Kidney (tissue), 14 donors: Measurements from ENCODE around the gene SNX1. TPM values are rescaled to one million over a fixed set of nuclear protein-coding genes. Genes with fewer than 3 reads are reported as not detected.
A peak's percentile ranks its signal among the peaks of the same experiment; 100 is the strongest.

ENCODE experiments used
- DNase-seq, 5 donors: peaks; one replicate each; pipeline ENCODE4 v3.0.0-alpha.2; 2013 to 2020
- FAIRE-seq: peaks from 2 replicates; lab custom pipeline; 2012; peaks lifted over from hg19 to GRCh38; lab: Jason Lieb, UNC
- H3K27ac ChIP-seq, 2 donors: one replicate each; pipeline ENCODE4 v1.7.0; 2013; ENCODE audit warnings: low read depth in 2 of 2, low read length in 2 of 2, inconsistent platforms in 1 of 2
- H3K27me3 ChIP-seq: one replicate; pipeline ENCODE4 v1.7.1; 2013; ENCODE audit warnings: low read length, inconsistent platforms; ENCODE audit not compliant: control insufficient read depth, insufficient read depth
- H3K36me3 ChIP-seq, 3 donors: one replicate each; pipeline versions ENCODE4 v1.7.0 to v1.7.1; 2013; ENCODE audit warnings: low read length in 3 of 3, control low read depth in 1 of 3, inconsistent platforms in 1 of 3; ENCODE audit not compliant: insufficient read depth in 3 of 3, control insufficient read depth in 2 of 3
- H3K4me1 ChIP-seq, 3 donors: one replicate each; pipeline versions ENCODE4 v1.7.0 to v1.7.1; 2013; ENCODE audit warnings: low read length in 3 of 3, inconsistent platforms in 1 of 3, low read depth in 1 of 3; ENCODE audit not compliant: control insufficient read depth in 2 of 3, insufficient read depth in 2 of 3
- H3K4me3 ChIP-seq, 3 donors: one replicate each; pipeline versions ENCODE4 v1.7.0 to v1.8.1; 2013; ENCODE audit warnings: low read length in 3 of 3, control low read depth in 1 of 3, inconsistent platforms in 1 of 3
- H3K9ac ChIP-seq, 3 donors: one replicate each; pipeline versions ENCODE4 v1.7.0 to v1.7.1; 2013; ENCODE audit warnings: low read length in 3 of 3, control low read depth in 1 of 3, inconsistent platforms in 1 of 3
- H3K9me3 ChIP-seq, 3 donors: one replicate each; pipeline versions ENCODE4 v1.7.0 to v1.7.1; 2013; ENCODE audit warnings: low read length in 3 of 3, control low read depth in 1 of 3, inconsistent platforms in 1 of 3; ENCODE audit not compliant: control insufficient read depth in 2 of 3, insufficient read depth in 1 of 3
- CTCF ChIP-seq: IDR thresholded peaks from 3 replicates; pipeline ENCODE4 v1.5.1; 2012; ENCODE audit warnings: mild to moderate bottlenecking, moderate library complexity, borderline replicate concordance; ENCODE audit not compliant: insufficient read depth; ENCODE audit errors: extremely low read depth
- intact Hi-C: fragments of 100-400 bp; cut with DNase I; formaldehyde crosslinking; loops from one replicate; pipeline ENCODE4 v1.11.1; 2022
- polyA plus RNA-seq: library from polyadenylated mRNA; stranded (reverse); fragments of 350-450 nt; fragmentation: Illumina TruSeq; extraction: RNeasy Lipid Tissue Mini Kit (QIAGEN cat#74804); gene quantifications from one replicate; pipeline ENCODE4 v1.2.3, GENCODE V29; 2014; ENCODE audit warnings: low read depth, low replicate concordance; ENCODE audit not compliant: insufficient read depth
- total RNA-seq: library from RNA; stranded (reverse); fragmentation: NEBNext Ultra II Directional; extraction: Animal tissue kit (Norgen Biotek cat#: 25700); gene quantifications from one replicate; pipeline ENCODE4 v1.2.1, GENCODE V29; 2021
- donor health status: control.
- donor health status: control.
- donor health status: control.
- donor health status: control.
- donor health status: control.
- donor health status: DM: yes; HTN: yes; CAD: no.
- donor health status: Normal renal cell carcinoma (clear cell type).

Gene SNX1
- total and polyA plus RNA-seq, 2 donors from 2014 or later: 81.2 to 148 TPM

DNA sequence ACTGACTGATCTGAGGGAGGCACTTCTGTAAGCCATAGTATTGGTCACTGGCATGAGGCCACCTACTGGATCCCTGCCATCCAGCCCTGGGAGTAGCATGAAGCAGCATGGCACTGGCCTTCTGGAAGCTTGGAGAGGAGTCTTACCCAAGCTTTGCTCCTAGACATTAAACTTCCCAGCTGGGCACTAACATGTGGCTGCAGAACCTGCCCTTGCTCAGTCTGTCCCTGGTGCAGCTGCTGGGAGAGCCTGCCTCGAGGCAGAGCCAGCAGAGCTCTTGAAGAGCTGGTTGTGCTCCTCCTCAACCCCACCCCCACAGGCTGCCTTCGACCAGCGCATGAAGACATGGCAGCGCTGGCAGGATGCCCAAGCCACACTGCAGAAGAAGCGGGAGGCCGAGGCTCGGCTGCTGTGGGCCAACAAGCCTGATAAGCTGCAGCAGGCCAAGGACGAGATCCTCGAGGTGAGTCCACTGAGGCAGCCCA is 38.6 kb downstream of the SNX1 start:
- H3K9me3 ChIP-seq: no peaks in the 10 kb centered on the region
- DNase-seq: peak in 1 of 5 donors; percentile 72
- no peak overlapping the region for H3K9ac ChIP-seq
- H3K4me1 ChIP-seq: no peaks in the 10 kb centered on the region
- H3K36me3 ChIP-seq: peaks cover 3 to 65% (median 57%) of the 10 kb centered on the region in 3 donors
- H3K27me3 ChIP-seq: no peaks in the 10 kb centered on the region
- H3K4me3 ChIP-seq: no peak overlapping the region
- intact Hi-C loops: no loop called here
- FAIRE-seq: no peak
- no peak for TF ChIP-seq CTCF
- no peak overlapping the region for H3K27ac ChIP-seq

GRCh38 chr15:64136347-64136746 is 40.6 kb downstream of the SNX1 start:
- FAIRE-seq (no peak), DNase-seq (no peak)
- H3K27ac ChIP-seq: no peak overlapping the region
- H3K4me1 ChIP-seq: no peaks in the 10 kb centered on the region
- intact Hi-C loops: no loop called here
- no peak overlapping the region for H3K9ac ChIP-seq
- no peaks in the 10 kb centered on the region for H3K9me3 ChIP-seq
- H3K36me3 ChIP-seq: peaks cover 0 to 45% (median 44%) of the 10 kb centered on the region in 3 donors
- no peaks in the 10 kb centered on the region for H3K27me3 ChIP-seq
- H3K4me3 ChIP-seq: no peak overlapping the region
- TF ChIP-seq CTCF: no peak

- Histone ChIP-seq H3K9ac (no peak overlapping the region), H3K36me3 (peaks cover 0 to 38% (median 35%) of the 10 kb centered on the region in 3 donors), H3K4me3 (no peak overlapping the region), H3K4me1 (no peaks in the 10 kb centered on the region), H3K27me3 (no peaks in the 10 kb centered on the region), H3K27ac (no peak overlapping the region), H3K9me3 (no peaks in the 10 kb centered on the region)
- intact Hi-C loops: no loop called here
- FAIRE-seq: no peak
- no peak for DNase-seq
- no peak for TF ChIP-seq CTCF
Measured at GRCh38 chr15:64137226-64137833, 41.5 kb downstream of the SNX1 start.
